ENCODE measurements around the gene L1CAM.
A peak's percentile ranks its signal among the peaks of the same experiment; 100 is the strongest.

The L1CAM gene

DNA sequence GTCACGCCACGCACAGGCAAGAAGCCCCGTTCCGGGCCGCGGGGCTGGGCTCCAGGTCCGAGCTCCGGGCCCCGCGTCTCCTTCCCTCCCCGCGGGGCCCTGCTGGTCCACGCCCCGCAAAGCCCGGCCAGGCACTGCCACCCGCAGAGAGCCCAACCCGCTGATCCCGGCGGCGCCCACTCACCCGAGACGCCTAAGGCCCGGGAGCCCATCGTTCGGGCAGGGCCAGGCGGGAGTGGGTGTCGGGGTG lies 56.5 kb downstream of the L1CAM start:
- no peak overlapping the region for H3K9ac ChIP-seq
- no peaks in the 10 kb centered on the region for H3K36me3 ChIP-seq (ENCODE audit: control insufficient read depth, insufficient read depth, low read length)
- no peak overlapping the region for H3K27ac ChIP-seq
- H2AFZ ChIP-seq, result peak overlapping the region; percentile 56
- H3K4me1 ChIP-seq, result no peaks in the 10 kb centered on the region
- H3K79me2 ChIP-seq, result no peaks in the 10 kb centered on the region
- no peak overlapping the region for H3K4me3 ChIP-seq (ENCODE audit: low read depth, low read length)
- TF ChIP-seq, protein P1, sequence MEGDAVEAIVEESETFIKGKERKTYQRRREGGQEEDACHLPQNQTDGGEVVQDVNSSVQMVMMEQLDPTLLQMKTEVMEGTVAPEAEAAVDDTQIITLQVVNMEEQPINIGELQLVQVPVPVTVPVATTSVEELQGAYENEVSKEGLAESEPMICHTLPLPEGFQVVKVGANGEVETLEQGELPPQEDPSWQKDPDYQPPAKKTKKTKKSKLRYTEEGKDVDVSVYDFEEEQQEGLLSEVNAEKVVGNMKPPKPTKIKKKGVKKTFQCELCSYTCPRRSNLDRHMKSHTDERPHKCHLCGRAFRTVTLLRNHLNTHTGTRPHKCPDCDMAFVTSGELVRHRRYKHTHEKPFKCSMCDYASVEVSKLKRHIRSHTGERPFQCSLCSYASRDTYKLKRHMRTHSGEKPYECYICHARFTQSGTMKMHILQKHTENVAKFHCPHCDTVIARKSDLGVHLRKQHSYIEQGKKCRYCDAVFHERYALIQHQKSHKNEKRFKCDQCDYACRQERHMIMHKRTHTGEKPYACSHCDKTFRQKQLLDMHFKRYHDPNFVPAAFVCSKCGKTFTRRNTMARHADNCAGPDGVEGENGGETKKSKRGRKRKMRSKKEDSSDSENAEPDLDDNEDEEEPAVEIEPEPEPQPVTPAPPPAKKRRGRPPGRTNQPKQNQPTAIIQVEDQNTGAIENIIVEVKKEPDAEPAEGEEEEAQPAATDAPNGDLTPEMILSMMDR (IDR thresholded peaks at IDR 0.05), result no peak
- H3K9me3 ChIP-seq (ENCODE audit: control insufficient read depth, low read length), result no peaks in the 10 kb centered on the region
- peak overlapping the region; percentile 53 for H3K4me2 ChIP-seq (ENCODE audit: low read length)
- no peaks in the 10 kb centered on the region for H3K27me3 ChIP-seq (ENCODE audit: control insufficient read depth, insufficient read depth, low read length)

DNA sequence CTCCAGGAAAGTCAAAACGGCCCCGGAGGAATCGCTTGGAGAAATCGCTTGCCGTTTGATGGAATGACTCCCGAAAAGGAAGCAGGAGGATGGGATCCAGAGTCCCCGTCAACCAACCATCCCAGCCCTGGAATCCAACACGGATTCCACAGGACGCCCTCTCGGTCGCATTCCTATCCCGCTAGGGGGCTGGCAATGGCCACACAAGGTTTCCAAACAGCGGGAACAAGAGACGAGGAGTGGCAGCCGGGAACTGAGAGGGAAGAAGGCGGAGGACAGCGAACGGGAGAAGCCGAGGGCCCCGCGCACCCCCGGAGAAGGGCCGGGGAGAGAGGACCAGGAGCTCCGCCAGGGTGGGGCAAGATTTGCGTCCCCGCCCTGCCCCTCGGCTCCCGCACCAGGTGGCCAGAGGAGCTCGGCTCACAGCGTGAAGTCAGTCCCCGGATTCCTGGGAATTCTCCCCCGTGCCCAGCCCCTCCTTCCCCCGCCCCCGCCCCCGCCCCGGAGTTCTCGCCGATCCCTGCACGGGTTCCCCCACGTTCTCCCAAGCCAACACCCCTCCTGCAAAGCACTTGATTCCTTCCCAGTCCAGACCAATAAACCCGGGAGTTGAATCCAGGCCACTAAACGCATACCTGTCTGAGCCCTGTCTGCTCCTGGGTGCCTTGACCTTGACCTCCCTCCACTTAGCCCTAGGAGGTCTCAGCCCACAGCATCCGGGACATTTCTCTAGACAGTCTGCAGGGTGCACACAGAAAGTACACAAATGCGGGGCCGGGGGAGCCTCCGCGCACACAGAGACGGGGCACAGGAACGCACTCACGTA lies 57.0 kb downstream of the L1CAM start:
- no peaks in the 10 kb centered on the region for H3K27me3 ChIP-seq (ENCODE audit: control insufficient read depth, insufficient read depth, low read length)
- peak overlapping the region; percentile 5 for H3K4me3 ChIP-seq (ENCODE audit: low read depth, low read length)
- no peak overlapping the region for H3K27ac ChIP-seq
- TF ChIP-seq, protein P1 (IDR thresholded peaks at IDR 0.05), result no peak
- H3K9me3 ChIP-seq (ENCODE audit: control insufficient read depth, low read length), result no peaks in the 10 kb centered on the region
- H3K36me3 ChIP-seq (ENCODE audit: control insufficient read depth, insufficient read depth, low read length), result no peaks in the 10 kb centered on the region
- H3K4me1 ChIP-seq, result no peaks in the 10 kb centered on the region
- peak overlapping the region; percentile 56 for H2AFZ ChIP-seq
- no peak overlapping the region for H3K9ac ChIP-seq
- H3K4me2 ChIP-seq (ENCODE audit: low read length), result peak overlapping the region; percentile 53
- H3K79me2 ChIP-seq, result no peaks in the 10 kb centered on the region

DNA sequence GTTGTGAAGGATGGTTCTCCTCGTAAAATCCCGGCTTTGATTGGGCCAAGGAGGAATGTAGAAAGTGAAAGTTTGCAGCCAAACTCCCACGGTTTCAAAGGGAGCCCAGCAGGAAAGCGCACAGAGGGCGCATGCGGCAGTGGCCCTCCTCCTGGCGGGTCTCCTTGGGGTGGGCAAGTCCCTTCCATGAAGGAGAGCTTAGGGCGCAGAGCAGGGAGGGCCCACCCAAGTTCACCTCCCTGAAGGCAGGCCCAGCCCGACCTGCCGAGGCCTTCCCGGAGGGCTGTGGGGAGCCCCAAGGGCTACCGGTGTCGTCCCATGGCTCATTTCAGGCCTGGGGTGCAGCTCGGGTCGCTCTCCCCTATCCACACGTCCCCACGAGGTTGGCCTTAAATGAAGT lies 57.7 kb downstream of the L1CAM start:
- Histone ChIP-seq H3K4me1 (no peaks in the 10 kb centered on the region), H3K4me3 (ENCODE audit: low read depth, low read length) (peak overlapping the region; percentile 5), H3K79me2 (no peaks in the 10 kb centered on the region), H3K36me3 (ENCODE audit: control insufficient read depth, insufficient read depth, low read length) (no peaks in the 10 kb centered on the region), H2AFZ (no peak overlapping the region), H3K9me3 (ENCODE audit: control insufficient read depth, low read length) (no peaks in the 10 kb centered on the region), H3K4me2 (ENCODE audit: low read length) (no peak overlapping the region), H3K9ac (no peak overlapping the region), H3K27me3 (ENCODE audit: control insufficient read depth, insufficient read depth, low read length) (no peaks in the 10 kb centered on the region), H3K27ac (no peak overlapping the region)
- TF ChIP-seq, protein P1 (IDR thresholded peaks at IDR 0.05), result no peak

DNA sequence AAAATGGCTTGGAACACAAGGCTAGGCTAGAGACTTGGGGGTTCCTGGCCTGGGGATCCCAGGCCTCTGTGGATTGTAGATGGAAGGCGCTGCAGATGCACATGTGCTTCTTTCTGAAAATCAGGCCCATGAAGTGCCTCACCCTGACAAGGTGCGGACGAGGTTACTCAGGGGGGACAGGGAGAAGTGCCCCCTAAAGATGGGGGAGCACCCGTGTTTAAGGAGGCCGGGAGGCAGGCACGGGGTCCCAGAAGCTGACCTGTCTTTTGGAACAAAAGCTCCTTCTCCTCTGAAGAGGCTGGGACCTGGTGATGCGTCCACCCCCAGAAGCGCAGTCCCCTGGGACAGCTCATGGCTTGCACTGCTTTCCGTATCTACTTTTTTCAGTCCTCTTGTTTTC lies 58.1 kb downstream of the L1CAM start:
- Histone ChIP-seq H3K27ac (no peak overlapping the region), H3K36me3 (ENCODE audit: control insufficient read depth, insufficient read depth, low read length) (no peaks in the 10 kb centered on the region), H2AFZ (no peak overlapping the region), H3K9ac (no peak overlapping the region), H3K4me1 (no peaks in the 10 kb centered on the region), H3K4me3 (ENCODE audit: low read depth, low read length) (no peak overlapping the region), H3K27me3 (ENCODE audit: control insufficient read depth, insufficient read depth, low read length) (no peaks in the 10 kb centered on the region), H3K9me3 (ENCODE audit: control insufficient read depth, low read length) (no peaks in the 10 kb centered on the region), H3K4me2 (ENCODE audit: low read length) (no peak overlapping the region), H3K79me2 (no peaks in the 10 kb centered on the region)
- TF ChIP-seq, protein P1 (IDR thresholded peaks at IDR 0.05), result no peak

DNA sequence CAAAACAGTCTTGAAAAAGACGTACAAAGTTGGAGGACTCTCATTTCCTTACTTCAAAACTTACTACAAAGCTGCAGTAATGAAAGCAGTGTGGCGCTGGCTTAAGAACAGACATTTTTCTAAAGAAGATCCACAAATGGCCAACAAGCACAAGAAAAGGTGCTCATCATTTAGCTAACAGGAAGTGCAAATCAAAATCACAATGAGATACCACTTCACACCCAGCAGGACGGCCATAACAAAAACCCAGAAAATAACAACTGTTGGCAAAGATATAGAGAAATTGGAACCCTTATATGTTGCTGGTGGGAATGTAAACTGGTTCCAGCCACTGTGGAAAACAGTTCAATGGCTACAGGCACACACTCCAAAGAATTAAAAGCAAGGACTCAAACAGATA lies 59.0 kb downstream of the L1CAM start:
- H2AFZ ChIP-seq, result no peak overlapping the region
- no peaks in the 10 kb centered on the region for H3K4me1 ChIP-seq
- no peaks in the 10 kb centered on the region for H3K79me2 ChIP-seq
- TF ChIP-seq, protein P1 (IDR thresholded peaks at IDR 0.05), result no peak
- no peaks in the 10 kb centered on the region for H3K27me3 ChIP-seq (ENCODE audit: control insufficient read depth, insufficient read depth, low read length)
- no peak overlapping the region for H3K9ac ChIP-seq
- H3K4me2 ChIP-seq (ENCODE audit: low read length), result no peak overlapping the region
- no peak overlapping the region for H3K4me3 ChIP-seq (ENCODE audit: low read depth, low read length)
- H3K9me3 ChIP-seq (ENCODE audit: control insufficient read depth, low read length), result no peaks in the 10 kb centered on the region
- H3K27ac ChIP-seq, result no peak overlapping the region
- no peaks in the 10 kb centered on the region for H3K36me3 ChIP-seq (ENCODE audit: control insufficient read depth, insufficient read depth, low read length)

All from parathyroid adenoma (tissue), 2 donors.